NCI-H526 treated with DMSO at 0.1 percent for 48 hours (cell line): Measurements from ENCODE around the gene SFMBT1.

Experiments used
- DNase-seq: peaks from one replicate; lab custom pipeline; 2025; lab: John Stamatoyannopoulos, UW

SFMBT1 gene

DNA sequence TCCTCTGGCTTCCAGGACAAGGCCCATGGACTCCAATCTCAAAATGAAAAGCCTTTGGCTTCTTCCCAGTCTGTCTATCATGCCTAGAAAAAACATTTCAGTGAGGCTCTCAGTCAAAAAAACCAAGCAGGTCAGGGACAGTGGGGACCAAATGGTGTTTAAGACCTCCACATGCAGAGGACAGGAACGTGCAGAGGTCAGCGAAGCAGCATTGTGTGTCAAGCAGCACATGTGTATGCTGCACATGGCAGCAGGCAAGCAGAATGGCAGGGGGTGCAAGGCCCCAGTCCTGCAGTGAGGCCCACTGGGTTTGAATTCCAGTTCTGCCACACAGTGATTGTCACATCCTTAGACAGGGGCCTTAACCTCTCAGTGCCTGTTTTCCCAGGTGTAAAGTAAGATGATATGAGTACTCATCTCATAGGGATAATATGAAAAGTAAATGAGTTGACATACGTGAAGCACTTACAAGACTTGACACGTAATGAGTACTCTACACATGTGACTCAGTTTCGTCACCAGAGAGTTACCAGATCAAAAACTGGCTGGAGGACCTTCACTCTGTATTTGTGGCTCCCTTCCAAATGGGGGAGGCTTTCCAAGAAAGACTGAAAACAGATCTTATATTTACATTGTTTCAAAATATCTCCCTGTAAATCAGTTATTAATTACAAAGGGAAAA is 159.7 kb downstream of the SFMBT1 start:
- DNase-seq = no peak

DNA sequence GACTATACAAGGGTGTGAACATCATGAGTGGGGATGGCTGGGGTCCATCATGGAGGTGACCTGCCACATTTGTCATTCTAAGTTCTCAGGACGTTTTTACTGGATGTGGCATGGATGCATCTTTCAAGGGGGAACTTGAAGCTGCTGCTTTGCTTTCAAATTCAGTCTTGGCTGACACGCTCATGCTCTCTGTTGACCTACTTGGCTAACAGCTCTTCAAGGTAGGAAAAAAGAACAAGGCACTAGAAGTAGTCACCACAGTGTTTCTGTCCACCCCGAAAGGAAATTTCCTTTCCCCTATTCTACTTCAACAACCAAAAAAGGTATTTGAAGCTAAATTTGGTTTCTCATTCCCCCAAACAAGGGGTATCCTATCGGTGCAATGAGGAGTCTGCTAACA is 163.5 kb downstream of the SFMBT1 start:
- no peak for DNase-seq

DNA sequence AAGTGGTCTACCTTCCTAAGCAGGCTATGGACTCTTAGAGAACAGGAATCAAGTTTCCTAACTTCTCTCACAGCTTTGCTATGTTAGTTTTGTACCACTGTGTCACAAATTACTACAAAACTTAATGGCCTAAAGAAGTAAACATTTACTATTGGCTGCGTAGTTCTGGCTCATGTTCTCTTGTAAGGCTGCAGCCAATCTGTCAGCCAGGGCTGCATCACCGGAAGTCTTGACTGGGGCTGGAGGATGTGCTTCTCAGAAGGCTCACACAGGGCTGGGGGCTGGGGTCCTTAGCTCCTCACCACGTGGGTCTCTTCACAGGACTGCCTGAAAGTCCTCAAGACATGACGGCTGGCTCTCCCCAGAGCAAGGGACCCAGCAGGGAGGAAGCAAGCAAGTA is 164.0 kb downstream of the SFMBT1 start:
- DNase-seq = no peak

DNA sequence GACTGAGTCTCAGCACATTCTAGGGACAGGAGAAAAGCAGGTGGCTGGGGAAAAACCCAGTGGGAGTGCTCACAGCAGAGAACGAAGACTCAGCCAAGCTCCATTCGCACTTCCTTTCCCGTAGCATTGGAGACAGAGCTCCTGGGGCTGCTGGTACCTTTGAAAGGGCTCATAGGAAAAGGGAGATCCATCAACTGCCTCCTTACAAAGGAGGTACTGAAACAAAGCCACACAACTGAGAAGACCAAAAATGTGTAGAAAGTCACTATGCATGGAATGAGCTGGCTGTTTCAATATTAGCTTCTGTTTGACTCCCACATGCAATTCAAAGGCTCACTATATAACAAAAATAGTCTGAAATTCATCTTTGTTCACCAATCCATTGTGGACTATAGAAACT is 165.4 kb downstream of the SFMBT1 start:
- no peak for DNase-seq

DNA sequence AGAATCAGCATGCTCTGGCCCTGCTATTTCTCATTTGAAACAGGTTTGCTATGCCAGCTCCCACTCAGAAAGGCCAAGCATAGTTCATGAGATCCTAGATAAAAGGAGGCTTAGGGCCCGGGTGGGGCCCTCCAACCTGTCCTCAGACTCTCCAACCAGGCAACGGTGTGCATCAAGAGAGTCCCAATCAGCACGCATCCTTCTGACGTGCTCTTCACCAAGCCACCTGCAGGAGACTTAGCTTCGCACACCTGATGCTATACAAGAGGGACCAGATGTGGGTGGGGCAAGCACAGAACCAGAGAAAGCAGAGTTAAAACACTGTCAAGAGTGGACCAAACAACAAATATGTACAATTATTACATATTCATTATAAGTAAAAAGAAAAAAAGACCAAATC is 165.8 kb downstream of the SFMBT1 start:
- no peak for DNase-seq

DNA sequence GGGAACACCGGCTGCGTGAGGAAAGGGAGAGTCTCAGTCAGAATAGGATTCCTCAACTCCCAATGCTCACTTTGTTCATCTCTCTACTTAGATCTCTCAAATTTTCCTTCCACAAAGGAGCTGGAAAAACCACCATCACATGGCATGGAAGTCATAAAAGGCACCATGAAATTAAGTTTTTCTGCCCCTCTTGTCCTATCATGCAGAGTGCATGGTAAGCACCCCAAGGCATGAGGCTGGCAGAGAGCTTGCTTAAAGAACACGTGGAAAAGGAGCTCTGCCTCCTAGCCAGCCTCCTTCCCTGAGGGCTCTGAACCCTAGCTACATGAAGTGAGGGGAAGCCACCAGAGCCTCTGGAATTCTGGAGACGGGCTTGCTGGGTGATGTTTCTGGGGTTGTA is 166.3 kb downstream of the SFMBT1 start:
- DNase-seq = no peak

DNA sequence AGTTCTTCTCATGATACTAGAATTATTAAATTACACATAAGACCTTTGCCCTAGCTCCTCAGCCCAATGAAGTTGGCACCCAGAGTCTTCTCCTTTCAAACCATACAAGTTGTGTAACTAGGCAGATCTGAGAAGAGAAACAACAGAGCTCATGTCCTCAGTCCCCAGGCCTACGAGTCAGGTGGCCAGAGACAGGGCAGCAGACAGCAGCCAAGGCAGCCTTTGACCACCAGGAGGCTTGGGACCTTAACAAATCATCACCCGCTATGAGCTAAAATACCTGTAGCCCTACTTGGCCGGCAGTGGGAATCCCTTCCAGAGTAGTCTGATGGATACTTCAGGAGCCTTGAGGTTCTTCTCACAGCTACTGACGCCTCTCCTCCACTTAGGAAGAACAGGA is 166.8 kb downstream of the SFMBT1 start:
- no peak for DNase-seq

DNA sequence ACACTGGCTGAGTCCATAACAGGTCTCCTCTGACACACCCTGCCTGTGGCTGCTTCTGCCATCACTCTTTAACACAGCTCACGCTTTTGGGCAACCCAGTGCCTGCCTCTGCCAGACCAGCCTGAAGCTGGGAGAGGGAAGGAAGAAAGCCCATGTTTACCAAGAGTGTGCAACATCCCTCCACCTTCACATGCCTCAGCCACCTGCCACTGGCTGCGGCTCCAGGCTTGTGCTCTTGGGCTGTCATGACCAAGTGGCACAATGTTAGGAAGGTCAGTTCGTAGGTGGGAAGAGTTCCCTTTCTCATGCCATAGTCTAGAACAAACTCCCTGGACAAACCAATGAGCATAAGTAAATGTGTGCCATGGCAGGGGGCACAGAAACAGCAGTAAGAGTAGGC is 168.8 kb downstream of the SFMBT1 start:
- DNase-seq = no peak

DNA sequence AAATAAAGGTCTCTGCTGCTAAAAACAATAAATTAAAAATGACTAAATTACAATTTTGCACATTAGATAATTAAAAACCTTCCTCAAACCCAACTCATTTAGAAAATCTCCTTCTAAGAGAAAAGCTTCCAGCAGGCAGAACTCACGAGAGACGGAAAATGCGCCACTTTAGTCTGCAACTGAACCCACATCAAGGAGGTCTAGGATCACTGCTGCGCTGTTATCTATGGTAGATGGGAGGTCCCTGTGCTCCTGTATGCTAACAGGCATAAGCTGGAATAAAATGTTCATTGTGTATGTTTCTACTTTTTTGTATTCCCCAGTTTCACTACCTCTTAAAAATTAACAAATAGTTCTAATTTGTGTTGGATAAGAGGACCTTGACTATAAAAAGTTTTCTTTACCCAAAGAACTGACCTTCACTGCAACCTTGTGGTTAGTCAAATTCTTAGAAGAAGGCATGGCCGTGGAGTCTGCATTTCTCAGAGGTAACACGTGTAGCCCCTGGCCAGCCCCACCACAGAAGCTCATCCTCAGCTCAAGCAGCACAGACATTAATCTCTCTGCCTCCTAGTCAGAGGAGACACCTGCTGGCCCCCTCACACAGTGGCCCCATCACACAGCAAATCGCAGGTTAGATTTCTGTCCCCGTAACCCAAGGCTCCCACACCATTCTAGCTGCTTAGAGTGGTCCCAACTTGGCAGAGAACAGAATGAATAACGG is 170.8 kb downstream of the SFMBT1 start:
- DNase-seq = no peak

DNA sequence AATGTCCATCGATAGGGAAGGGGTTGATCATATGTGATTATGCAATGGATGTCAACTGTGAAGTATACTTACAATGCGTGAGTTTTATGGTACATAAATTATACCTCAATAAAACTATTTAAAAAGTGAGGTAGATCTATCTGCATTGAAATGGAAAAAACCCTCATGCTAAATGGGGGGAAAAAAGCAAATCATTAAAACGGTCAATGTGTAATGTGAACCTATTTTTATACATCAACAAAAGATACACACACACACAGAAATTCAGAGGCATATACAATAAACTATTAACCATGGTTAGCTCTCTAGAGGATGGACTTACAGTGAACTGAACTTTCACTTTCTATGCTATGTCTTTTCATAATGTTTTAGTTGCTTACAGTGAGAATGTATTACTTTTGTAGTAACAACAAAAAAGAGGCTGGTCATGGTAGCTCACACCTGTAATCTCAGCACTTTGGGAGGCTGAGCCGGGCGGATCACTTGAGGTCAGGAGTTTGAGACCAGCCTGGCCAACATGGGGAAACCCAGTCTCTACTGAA is 171.6 kb downstream of the SFMBT1 start:
- DNase-seq = no peak

DNA sequence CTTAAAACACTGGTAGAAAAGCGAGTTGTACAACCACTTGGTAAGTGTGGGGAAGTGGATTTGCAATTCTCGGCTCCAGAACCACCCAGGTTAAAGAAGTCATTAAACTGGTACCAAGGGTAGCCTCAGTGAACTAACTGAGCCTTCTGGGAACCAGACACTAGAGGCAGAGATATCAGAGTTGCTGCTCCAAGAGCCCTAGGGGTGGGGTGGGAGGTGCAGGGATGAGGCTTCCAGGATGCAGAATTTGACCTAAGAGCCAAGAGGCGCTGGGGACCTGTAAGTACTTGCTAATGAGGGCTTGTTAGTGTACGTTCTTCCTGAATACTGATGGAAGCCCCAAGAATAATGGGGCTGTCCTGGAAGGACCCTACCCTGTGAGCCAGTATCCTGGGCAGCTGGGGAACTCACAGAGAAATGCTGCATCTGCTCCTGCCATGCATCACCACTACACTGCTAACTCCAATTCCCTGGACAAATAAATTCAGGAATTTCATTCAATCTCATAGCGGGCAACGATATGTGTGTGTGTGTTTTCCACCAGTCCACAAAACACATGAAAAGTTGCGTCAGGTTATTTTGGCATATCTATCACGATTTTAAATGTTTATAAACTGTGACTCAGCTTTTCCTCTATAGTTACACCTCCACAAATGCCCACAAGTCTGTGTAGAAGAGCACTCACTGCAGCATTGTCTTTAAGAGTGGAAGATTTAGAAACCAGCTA is 172.3 kb downstream of the SFMBT1 start:
- no peak for DNase-seq

DNA sequence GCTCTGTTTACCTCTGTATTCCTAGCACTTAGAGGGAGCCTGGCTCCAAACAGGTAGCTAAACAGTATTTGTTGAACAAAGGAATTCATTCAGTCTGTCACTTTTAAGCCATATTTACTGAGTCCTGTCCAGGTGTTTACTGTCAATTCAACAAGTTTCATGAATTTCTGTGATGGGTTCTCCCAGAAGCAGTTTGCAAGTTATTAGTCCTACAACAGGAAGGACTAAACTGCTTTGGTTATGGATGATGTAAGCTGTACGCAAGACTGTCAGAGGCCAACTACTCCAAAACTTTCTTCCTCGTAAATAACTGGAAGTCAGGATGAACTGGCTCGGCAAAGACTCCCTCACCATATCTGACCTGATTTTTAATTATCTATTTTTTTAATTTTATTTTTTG is 173.6 kb downstream of the SFMBT1 start:
- no peak for DNase-seq

DNA sequence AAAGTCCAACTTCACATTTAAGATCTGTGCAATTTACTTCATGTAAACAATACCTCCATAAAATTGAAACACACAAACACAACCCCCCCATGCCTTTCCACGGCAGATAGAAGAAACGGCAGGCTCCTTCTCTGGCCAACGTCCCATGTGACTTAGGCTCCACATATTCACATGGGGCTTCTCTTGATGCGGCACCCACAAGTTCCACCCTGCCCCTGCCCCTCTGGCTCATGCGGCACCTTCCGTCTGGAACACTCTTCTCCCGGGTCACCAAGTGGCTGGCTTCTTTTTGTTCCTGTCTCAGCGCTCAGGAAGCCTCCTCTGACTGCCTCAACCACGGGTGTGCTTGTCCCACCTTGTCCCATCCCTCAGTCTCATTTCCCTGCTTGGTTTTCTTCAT is 174.1 kb downstream of the SFMBT1 start:
- DNase-seq = no peak

DNA sequence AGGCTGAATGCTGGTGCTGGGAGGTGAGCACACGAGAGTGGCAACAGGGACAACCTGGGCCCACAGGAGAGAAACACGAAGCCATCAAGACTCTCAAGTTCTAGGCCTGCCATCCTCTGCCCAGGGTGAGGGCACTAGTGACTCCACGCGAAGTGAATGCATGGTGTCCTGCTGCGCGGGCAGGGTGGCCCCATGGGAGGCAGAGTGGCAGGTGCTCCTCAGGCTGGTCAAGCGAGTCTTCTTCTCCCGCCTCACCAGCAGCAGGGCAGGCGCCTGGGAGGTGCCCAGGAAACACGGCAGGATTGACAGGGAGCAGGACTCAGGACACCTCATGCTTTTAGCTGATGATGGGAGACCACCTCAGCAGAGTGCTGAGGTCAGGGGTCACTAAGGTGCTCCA is 175.4 kb downstream of the SFMBT1 start:
- no peak for DNase-seq

DNA sequence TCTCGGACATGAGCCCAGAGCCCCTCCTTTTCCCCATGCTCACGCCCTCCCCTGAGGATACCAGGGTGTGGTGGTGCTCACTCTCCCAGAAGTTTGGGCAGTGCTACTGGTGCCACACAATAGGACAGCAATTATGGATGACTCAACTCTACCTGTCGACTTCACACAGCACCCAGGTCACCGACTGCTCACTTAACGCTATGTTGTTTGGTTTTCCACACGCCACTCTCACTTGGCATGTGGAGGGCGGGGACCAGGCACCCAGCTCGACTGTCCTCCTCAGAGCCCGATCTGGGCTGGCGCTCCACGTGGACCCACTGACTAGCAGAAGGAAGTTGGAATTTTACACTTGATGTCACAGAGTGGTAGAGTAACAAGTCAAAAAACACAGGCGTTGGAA is 179.4 kb downstream of the SFMBT1 start:
- DNase-seq = no peak

DNA sequence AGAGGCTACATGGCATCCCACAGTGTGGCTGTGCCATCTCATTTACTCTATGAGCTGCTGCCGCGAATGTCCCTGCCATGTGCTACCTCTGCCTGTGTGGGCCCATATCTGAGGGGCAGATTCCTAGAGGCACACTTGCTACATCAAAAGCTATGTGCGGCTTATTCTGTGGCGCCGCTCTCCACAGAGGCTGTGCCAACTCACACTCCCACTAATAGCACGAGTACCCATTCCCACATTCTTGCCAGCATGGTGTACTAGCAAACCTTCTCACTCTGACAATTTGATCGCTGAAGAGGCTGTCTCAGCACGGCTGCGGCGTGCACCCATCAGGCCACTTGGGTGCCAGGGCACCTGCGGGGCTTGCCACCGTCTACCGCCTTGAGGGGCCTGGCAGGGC is 179.9 kb downstream of the SFMBT1 start:
- DNase-seq = no peak

DNA sequence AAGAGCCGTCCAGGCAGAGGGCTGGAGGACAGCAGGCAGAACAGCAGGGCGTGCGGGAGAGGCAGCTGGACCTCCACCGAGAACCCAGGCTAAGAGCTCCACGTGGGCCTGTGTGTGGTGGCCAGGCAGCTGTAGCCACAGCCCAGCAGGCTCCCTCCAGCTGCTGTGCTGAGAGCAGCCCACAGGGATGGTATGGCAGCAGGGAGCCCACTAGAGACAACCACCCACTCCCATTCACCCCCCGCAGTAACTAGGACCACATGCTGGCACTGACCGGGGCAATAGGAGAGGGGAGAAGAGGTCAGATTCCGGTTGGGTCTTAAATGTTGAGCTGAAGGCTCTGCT is 185.5 kb downstream of the SFMBT1 start:
- no peak for DNase-seq

DNA sequence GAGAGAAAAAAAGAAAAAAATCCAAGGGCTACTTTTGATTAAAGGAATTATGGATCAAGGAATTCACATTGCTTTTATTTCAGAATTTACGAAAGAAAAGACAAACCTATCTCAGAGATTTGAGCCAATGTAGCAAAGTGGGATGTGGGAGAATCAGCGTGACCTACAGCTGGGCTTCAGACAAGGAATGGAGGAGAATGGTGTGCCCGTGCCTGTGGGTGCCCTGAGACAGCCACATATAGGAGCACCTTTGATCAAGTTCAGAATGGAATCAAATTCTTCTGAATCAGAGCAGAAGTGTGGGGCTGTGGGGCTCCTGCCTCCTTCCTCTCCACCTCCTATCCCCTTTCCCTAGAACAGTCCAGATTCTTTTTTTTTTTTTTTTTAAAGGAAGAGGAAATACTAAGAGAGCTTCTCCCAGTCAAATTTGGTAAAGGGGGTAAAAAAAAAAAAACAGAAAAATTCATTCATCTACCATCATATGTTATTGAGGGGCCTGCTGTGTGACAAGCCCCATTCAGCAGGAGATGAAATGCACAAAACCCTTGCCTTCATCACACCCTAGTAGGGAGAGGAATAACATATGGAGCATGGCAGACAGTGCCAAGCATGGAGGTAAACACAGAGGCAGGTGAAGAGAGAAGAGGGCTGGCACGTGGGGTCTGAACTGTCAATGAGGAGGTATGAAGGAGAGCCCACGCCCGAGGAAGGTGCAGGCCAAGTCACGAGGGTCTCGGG is 186.0 kb downstream of the SFMBT1 start:
- DNase-seq = no peak

DNA sequence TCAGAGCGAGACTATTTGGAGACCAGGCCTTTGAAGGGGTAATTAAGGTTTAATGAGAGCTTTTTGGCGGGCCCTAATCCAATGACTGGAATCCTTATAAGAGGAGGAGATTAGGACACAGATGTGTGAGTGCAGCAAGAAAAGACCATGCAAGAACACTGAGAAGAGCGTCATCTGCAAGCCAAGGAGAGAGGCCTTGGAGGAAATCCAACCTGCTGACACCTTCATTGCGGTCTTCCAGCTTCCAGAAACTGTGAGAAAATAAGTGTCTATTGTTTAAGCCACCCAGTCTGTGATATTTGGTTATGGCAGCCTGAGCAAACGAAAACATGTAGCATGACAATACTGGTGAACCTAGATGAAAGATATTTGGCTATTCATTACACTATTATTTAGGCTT is 188.0 kb downstream of the SFMBT1 start:
- no peak for DNase-seq

DNA sequence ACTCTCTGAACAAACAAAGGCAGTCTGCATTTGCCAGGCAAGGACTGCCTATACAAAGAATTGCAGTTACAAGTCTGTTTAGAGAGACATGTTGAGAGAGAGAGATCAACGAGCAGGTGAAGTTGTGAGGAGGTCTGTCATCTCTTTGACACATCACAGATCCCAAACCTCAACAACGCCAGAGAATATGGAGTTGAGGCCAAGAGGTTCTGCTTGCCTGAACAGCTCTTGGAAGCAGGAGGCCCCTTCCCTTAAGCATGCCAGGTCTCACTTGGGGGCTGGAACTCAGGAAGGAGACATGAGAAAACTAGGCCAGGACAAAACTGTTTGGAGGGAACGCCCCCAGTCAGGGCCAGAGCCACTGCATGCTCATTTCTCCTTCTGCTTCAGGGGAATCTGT is 188.7 kb downstream of the SFMBT1 start:
- DNase-seq = no peak

DNA sequence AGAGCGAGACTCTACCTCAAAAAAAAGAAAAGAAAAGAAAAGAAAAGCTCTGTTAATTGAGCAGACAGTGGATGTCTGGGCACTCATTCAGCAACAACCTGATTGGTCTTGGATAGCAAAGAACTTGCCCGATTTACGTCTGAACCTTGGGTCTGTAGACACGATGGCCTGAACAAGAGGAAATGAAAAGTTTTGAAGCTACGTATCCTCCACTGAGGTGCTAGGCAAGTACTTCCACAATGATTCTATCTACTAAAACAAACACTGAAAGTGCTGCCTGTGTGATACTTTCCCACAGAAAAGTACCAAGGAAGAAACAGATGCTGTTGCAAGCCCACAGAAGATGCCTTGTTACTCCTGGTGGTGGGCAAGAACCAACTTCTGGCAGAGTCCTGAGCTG is 189.2 kb downstream of the SFMBT1 start:
- DNase-seq = no peak

DNA sequence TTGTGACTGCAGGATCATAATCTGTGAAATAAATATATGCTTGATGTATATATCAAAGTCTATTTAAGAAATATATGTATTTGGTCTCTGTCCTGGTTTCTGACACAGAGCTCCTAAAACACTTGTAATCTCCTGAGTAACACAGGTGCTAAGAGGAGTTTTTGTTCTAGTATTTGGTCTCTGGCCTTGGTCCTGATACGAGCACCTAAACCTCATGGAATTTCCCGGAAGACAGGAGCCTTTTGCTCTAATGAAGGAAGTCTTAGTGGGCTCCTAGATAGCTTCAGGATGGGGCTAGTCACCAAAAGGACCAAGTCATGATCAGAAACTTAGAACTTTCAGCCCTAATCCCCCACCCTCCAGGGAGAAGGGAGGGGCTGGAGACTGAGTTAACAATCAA is 191.9 kb downstream of the SFMBT1 start:
- DNase-seq = no peak
